UCSD-AML1 (cell line): ENCODE data around the gene HMX1.

Experiments used
- DNase-seq: peaks from one replicate; lab custom pipeline; 2025; ENCODE audit not compliant: unreplicated experiment; lab: John Stamatoyannopoulos, UW

HMX1 gene

GRCh38 chr4:8893227-8893623 is 21.6 kb upstream of the HMX1 start:
- no peak for DNase-seq

GRCh38 chr4:8892556-8893226 is 21.1 kb upstream of the HMX1 start:
- DNase-seq, result no peak

- no peak for DNase-seq
Measured at GRCh38 chr4:8891646-8892555, 20.3 kb upstream of the HMX1 start.

GRCh38 chr4:8891255-8891645 is 19.6 kb upstream of the HMX1 start:
- DNase-seq, result no peak

GRCh38 chr4:8888856-8889255 is 17.2 kb upstream of the HMX1 start:
- DNase-seq, result no peak

- no peak for DNase-seq
Measured at GRCh38 chr4:8886612-8887406, 15.2 kb upstream of the HMX1 start.

GRCh38 chr4:8882239-8882638 is 10.6 kb upstream of the HMX1 start:
- no peak for DNase-seq

- DNase-seq, result no peak
Measured at GRCh38 chr4:8880851-8881250, 9.2 kb upstream of the HMX1 start.

GRCh38 chr4:8879574-8879973 is 7.9 kb upstream of the HMX1 start:
- DNase-seq, result no peak

- no peak for DNase-seq
Measured at GRCh38 chr4:8878421-8878820, 6.8 kb upstream of the HMX1 start.

GRCh38 chr4:8877780-8878040 is 6.1 kb upstream of the HMX1 start:
- no peak for DNase-seq

- DNase-seq, result no peak
Measured at GRCh38 chr4:8876982-8877779, 5.5 kb upstream of the HMX1 start.

GRCh38 chr4:8874896-8875680 is 3.4 kb upstream of the HMX1 start:
- peak; percentile 45 for DNase-seq

GRCh38 chr4:8874003-8874895 is 2.6 kb upstream of the HMX1 start:
- no peak for DNase-seq

GRCh38 chr4:8872402-8873291 is 1.0 kb upstream of the HMX1 start:
- DNase-seq, result no peak

GRCh38 chr4:8870647-8871416 is 807 bp downstream of the HMX1 start:
- DNase-seq, result no peak

- no peak for DNase-seq
Measured at GRCh38 chr4:8869898-8870646, 1.6 kb downstream of the HMX1 start.
